NCI-H146 (cell line): ENCODE data around the gene BNC2.
"Not testable (repeated sequence)": the region's sequence is repeated elsewhere in the genome, so short reads cannot be mapped to it uniquely, and the experiment has no call there.

Source experiments
- DNase-seq: peaks from one replicate; lab custom pipeline; 2025; lab: John Stamatoyannopoulos, UW

The BNC2 gene

GRCh38 chr9:16870596-16871335, at the start of gene BNC2:
BNC2 (minus strand) TSS chr9:16870670; CDS start chr9:16870648, 22 bp downstream.
- peak; percentile 24 for DNase-seq

DNA sequence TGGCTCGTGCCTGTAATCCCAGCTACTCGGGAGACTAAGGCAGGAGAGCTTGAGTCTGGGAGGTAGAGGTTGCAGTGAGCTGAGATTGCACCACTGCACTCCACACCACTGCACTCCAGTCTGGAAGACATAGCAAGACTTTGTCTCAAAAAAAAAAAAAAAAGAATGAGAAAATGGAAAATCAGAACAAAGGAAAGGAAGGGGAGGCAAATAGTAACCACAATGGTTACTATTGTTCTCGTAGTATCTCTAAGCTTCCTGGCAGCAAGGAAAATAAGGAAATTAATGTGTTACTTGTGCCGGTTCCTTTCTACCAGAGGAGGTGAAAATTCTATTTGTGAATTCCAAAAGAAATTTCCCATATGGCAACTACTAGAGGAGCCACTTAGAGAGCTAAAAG, 48.5 kb upstream of the BNC2 start:
- no peak for DNase-seq

DNA sequence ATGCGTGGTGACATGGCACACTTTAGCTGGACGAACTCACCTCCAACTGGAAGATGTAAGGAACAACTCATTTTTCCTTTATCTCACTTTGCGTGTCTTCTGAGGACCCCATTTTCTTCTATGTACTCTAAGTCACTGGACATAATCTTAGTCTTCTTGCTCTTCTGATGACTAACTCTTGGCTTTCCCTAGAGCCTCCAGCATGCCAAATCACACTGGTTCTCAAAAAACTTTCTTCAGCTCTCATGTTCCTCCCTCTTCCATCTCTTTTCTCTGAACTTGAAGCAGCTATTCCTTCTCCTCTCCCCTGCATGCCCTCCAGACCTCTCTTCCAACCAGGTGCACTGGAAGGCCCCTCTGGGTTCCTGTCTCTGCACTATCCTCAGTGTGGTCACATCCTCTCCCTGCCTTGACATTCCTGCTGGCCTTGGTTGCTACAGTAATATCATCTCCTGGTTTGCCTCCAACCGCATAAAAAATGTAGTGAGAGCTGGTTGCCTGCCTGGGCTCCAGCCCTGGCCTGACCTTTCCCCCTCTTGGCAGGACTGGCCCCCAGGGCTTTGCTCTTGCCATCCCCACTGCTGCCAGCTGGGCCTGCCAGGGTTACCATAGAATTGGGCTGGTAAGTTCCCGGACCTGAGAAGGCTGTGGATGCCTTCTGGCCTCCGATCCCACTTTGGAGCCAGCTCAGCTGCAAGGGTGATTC, 44.8 kb upstream of the BNC2 start:
- no peak for DNase-seq

DNA sequence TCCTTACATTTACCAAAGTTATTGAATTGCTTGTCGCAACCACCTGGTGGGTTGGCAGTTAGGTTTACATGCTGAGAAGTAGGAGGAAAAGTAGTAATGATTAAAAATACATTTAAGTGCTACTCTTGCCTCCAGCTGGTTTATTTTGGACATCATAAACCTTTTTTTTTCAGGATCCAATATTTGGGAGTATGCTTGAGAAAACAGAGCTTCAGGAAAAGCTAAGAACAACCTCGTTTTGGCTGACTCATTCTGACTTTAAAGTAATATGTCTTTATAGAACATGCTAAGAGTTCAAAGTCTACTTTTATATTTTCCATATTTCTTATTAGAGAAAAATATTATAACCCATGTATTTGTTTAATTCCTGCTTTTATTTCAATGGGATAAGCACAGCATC, 41.7 kb upstream of the BNC2 start:
- no peak for DNase-seq

DNA sequence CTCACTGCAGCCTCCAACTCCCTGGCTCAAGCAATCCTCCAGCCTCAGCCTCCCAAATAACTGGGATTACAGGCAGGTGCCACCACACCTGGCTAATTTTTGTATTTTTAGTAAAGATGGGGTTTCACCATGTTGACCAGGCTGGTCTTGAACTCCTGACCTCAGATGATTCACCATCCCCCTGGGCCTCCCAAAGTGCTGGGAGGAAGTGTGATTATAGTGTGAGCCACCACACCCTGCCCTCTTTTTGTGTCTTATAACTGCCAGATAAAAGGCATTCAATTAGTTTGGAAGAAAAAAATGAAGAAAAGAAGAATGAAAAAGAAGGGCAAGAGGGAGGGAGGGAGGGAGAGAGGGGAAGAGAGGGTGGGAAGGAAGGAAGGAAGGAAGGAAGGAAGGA, 37.7 kb upstream of the BNC2 start:
- DNase-seq = not testable (repeated sequence)

DNA sequence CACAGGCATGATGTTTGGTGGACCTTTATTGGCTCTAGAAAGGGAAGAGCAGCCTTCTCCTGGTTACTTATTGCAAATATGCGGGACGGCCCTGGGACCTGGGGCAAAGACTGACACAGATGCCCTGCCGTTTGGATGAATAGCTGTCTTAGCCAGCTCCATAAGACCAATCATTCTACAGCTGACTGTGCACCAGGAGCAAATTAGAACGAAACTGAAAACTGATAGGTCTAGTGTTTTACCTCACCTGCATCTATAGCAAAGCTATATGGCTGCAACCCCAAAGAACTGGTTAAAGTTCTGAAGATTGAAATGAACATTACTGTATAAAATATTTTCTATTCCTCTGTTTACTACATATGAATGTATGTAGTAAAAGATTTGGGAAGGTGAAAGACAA, 34.2 kb upstream of the BNC2 start:
- DNase-seq = no peak

- DNase-seq = no peak
Observed at GRCh38 chr9:16901590-16901989, 31.1 kb upstream of the BNC2 start.

GRCh38 chr9:16899606-16900005, 29.1 kb upstream of the BNC2 start:
- DNase-seq = no peak

GRCh38 chr9:16898464-16898863, 28.0 kb upstream of the BNC2 start:
- no peak for DNase-seq

DNA sequence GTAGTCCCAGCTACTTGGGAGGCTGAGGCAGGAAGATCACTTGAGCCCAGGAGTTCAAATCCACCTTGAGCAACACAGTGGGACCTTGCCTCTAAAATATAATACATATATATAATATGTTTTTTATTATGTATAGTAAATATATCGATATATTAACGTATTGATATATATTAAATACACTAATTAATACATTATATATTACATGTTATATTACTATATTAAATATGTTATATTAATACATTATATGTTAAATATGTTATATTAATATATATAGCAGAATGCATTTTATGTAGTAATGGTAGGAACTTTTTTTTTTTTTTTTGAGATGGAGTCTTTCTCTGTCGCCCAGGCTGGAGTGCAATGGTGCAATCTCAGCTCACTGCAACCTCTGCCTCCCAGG, 18.1 kb upstream of the BNC2 start:
- DNase-seq = no peak

DNA sequence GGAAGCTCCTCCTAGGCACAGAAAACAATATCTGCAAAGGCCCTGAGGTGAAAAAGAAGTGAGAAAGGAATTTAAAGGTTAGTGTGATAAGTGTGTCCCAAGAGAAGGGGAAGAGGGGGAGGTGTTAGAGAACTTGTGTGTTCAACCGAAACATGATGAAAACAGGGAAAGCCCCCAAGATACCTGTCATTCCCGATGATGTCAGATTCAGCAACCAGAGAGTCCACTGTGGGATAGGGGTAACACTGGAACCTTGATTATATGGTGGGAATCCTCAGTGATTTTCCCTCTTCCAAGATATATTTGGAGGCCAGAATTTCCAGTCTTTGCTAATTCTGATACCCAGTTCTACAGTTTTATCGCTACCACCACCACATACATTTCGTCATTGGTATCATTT, 15.5 kb upstream of the BNC2 start:
- no peak for DNase-seq

- DNase-seq = no peak
Observed at GRCh38 chr9:16884952-16885513, 14.6 kb upstream of the BNC2 start.

- no peak for DNase-seq
Observed at GRCh38 chr9:16884373-16884772, 13.9 kb upstream of the BNC2 start.

DNA sequence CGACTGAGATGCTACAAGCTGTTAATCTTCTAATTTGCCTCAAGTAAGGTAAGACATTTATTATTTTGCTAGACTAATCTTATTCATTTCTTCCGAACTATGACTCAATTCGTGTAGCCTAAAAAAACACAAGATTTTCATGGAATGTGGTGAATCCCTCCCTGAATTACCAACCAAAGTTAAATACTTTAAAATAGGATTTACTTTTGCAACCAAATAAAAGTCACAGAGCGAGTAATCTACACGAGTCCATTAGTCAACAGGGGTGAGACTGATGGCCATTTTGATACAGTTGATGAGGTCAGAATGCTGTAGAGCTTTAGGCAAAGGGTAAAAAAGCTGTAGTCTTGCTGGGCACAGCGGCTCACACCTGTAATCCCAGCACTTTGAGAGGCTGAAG, 13.1 kb upstream of the BNC2 start:
- DNase-seq = no peak

DNA sequence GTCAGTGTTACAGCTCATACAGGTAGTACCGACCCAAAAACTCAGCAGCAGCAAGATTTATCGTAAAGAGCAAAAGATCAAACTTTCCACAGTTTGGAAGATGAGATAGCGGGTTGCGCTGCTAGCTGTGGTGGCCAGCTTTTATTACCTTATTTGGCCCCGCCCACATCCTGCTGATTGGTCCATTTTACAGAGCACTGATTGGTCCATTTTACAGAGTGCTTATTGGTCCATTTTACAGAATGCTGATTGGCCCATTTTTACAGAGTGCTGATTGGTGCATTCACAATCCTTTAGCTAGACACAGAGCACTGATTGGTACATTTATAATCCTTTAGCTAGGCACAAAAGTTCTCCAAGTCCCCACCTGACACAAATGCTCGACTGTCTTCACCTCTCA, 12.0 kb upstream of the BNC2 start:
- DNase-seq = not testable (repeated sequence)

GRCh38 chr9:16879416-16879815, 8.9 kb upstream of the BNC2 start:
- DNase-seq = no peak

GRCh38 chr9:16877256-16877655, 6.8 kb upstream of the BNC2 start:
- no peak for DNase-seq

DNA sequence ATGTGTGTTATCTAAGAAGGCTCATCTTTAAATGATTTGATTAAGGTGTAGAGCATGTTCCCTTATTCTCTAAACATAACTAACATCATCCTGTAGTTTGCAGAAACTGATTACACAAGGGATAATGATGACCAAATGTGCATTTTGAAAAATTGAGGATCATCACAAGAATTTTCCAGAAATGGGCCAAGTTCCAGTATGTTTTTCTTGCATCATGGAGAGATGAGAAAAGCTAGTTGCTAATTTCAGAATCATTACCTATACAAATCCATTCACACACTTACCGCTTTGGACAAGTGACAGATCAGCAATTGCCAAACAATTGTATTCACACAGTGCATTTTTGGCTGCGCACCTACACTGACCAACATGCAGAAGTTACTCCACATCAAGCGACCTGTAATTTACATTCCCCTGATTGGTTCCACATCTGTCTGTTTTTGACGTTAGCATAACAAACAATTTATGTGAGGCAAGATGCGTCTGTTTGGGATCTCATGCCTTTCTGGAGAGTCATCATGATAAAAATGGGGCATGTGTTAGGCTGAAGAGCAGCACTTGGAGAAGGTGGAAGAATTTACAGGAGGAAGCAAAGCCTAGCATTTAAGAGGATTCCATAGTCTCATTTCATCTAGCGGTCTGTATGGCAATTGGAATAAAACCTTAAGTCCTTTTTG, 2.8 kb upstream of the BNC2 start:
- no peak for DNase-seq

- DNase-seq = peak; percentile 49
Observed at GRCh38 chr9:16871336-16872151, 1.1 kb upstream of the BNC2 start.

DNA sequence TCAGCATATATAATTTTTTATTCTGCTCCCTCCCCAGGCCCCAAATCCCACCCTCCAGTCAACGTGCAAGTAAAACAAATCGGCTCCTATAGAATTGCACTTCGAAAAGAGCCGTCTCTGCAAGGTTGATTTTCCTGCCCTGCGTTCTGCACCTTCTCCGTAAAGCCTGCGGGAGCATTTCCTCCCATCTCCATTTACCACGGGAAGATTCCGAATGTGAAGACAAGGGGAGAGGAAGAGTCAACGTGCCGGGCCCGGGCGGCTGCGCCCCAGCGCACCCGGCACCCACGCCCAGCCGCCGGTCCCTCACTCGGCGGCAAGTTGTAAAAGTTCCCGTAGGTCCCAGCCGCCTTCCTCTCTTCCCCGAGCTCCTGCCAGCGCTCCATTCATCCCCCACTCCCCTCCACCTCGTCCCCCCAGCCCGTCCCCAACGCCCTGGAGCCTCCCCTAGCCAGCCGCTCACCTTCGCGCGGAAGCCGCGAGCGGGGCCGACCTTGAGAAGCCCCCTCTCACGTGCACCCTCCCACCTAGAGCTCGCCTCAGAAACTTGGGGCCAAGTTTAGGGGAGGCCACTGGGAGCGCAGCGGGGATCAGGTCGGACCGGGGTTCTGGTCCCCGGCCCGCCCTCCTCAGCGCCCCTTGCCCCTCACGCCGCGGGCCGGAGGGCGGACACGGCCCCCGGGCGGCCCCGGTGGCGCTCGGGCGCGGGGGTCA, 431 bp downstream of the BNC2 start:
- DNase-seq = no peak
